Measurements from ENCODE around the gene C9orf85. TPM values are rescaled to one million over a fixed set of nuclear protein-coding genes. Genes with fewer than 3 reads are reported as not detected.
"Not testable (repeated sequence)": the region's sequence is repeated elsewhere in the genome, so short reads cannot be mapped to it uniquely, and the experiment has no call there.

C9orf85 gene
- total RNA-seq, 2 experiments from 2014 or later = 11.0 to 11.6 TPM

- POLR2A ChIA-PET = no interaction called here
- H3K4me3 Mint-ChIP-seq = no peak overlapping the region
- DNase-seq = no peak
- peaks cover 12% of the 10 kb centered on the region for H3K36me3 Mint-ChIP-seq (ENCODE audit: low read depth)
- no peak overlapping the region for H3K27ac Mint-ChIP-seq
- no peaks in the 10 kb centered on the region for H3K4me1 Mint-ChIP-seq
- H3K9me3 Mint-ChIP-seq = no peaks in the 10 kb centered on the region
- CTCF ChIA-PET = no interaction called here
- no peaks in the 10 kb centered on the region for H3K27me3 Mint-ChIP-seq
Observed at GRCh38 chr9:71929223-71929622, 17.8 kb downstream of the C9orf85 start.

GRCh38 chr9:71929791-71930440 is 18.5 kb downstream of the C9orf85 start:
- POLR2A ChIA-PET = no interaction called here
- no peak for DNase-seq
- Mint-ChIP-seq H3K4me3 (no peak overlapping the region), H3K27ac (no peak overlapping the region), H3K9me3 (no peaks in the 10 kb centered on the region), H3K36me3 (ENCODE audit: low read depth) (peaks cover 12% of the 10 kb centered on the region), H3K4me1 (no peaks in the 10 kb centered on the region), H3K27me3 (no peaks in the 10 kb centered on the region)
- CTCF ChIA-PET = no interaction called here

- POLR2A ChIA-PET = no interaction called here
- Mint-ChIP-seq H3K27me3 (no peaks in the 10 kb centered on the region), H3K4me1 (no peaks in the 10 kb centered on the region), H3K4me3 (no peak overlapping the region), H3K36me3 (ENCODE audit: low read depth) (peaks cover 12% of the 10 kb centered on the region), H3K9me3 (no peaks in the 10 kb centered on the region), H3K27ac (no peak overlapping the region)
- DNase-seq = no peak
- CTCF ChIA-PET = interaction anchor here (0.6 to 0.7 kb wide), 2 partner anchors 16 to 512 kb away, joined by 3 to 4 read pairs; no protein-coding TSS in a partner anchor
Observed at GRCh38 chr9:71931166-71931565, 19.7 kb downstream of the C9orf85 start.

GRCh38 chr9:71936066-71936465 is 24.6 kb downstream of the C9orf85 start:
- Mint-ChIP-seq H3K27ac (no peak overlapping the region), H3K27me3 (no peaks in the 10 kb centered on the region), H3K9me3 (no peaks in the 10 kb centered on the region), H3K4me3 (no peak overlapping the region), H3K4me1 (peaks cover under 1% of the 10 kb centered on the region), H3K36me3 (ENCODE audit: low read depth) (peaks cover 10% of the 10 kb centered on the region)
- DNase-seq = no peak
- CTCF ChIA-PET = interaction anchor here (0.7 to 1.2 kb wide), 2 partner anchors 16 to 307 kb away, joined by 3 to 4 read pairs; no protein-coding TSS in a partner anchor
- POLR2A ChIA-PET = no interaction called here

- DNase-seq = no peak
- CTCF ChIA-PET = interaction anchor here (1.2 kb wide), 1 partner anchor 16 kb away, joined by 3 read pairs; no protein-coding TSS in a partner anchor
- Mint-ChIP-seq H3K27me3 (no peaks in the 10 kb centered on the region), H3K27ac (no peak overlapping the region), H3K4me1 (peaks cover 6% of the 10 kb centered on the region), H3K36me3 (ENCODE audit: low read depth) (peaks cover 6% of the 10 kb centered on the region), H3K9me3 (no peaks in the 10 kb centered on the region), H3K4me3 (no peak overlapping the region)
- POLR2A ChIA-PET = no interaction called here
Observed at GRCh38 chr9:71937070-71937625, 25.7 kb downstream of the C9orf85 start.

- CTCF ChIA-PET = interaction anchor here (1.2 kb wide), 1 partner anchor 17 kb away, joined by 3 read pairs; no protein-coding TSS in a partner anchor
- peaks cover 6% of the 10 kb centered on the region for H3K4me1 Mint-ChIP-seq
- peaks cover 3% of the 10 kb centered on the region for H3K36me3 Mint-ChIP-seq (ENCODE audit: low read depth)
- no peaks in the 10 kb centered on the region for H3K27me3 Mint-ChIP-seq
- no peak overlapping the region for H3K4me3 Mint-ChIP-seq
- no peaks in the 10 kb centered on the region for H3K9me3 Mint-ChIP-seq
- POLR2A ChIA-PET = no interaction called here
- DNase-seq = no peak
- H3K27ac Mint-ChIP-seq = no peak overlapping the region
Observed at GRCh38 chr9:71937898-71938297, 26.5 kb downstream of the C9orf85 start.

GRCh38 chr9:71941060-71941568 is 29.7 kb downstream of the C9orf85 start:
- Mint-ChIP-seq H3K9me3 (no peaks in the 10 kb centered on the region), H3K4me3 (no peak overlapping the region), H3K27ac (no peak overlapping the region), H3K36me3 (ENCODE audit: low read depth) (no peaks in the 10 kb centered on the region), H3K4me1 (peaks cover 6% of the 10 kb centered on the region), H3K27me3 (no peaks in the 10 kb centered on the region)
- ChIA-PET POLR2A (no interaction called here), CTCF (no interaction called here)
- DNase-seq = no peak

GRCh38 chr9:71941998-71942567 is 30.6 kb downstream of the C9orf85 start:
- ChIA-PET CTCF (interaction anchor here (0.6 kb wide), 1 partner anchor 41 kb away, joined by 3 read pairs; no protein-coding TSS in a partner anchor), POLR2A (no interaction called here)
- no peaks in the 10 kb centered on the region for H3K9me3 Mint-ChIP-seq
- H3K27me3 Mint-ChIP-seq = no peaks in the 10 kb centered on the region
- no peak overlapping the region for H3K27ac Mint-ChIP-seq
- peaks cover 1% of the 10 kb centered on the region for H3K36me3 Mint-ChIP-seq (ENCODE audit: low read depth)
- no peak for DNase-seq
- H3K4me3 Mint-ChIP-seq = no peak overlapping the region
- H3K4me1 Mint-ChIP-seq = peaks cover 6% of the 10 kb centered on the region

GRCh38 chr9:71944754-71945375 is 33.4 kb downstream of the C9orf85 start:
- ChIA-PET POLR2A (interaction anchor here (0.7 kb wide), 1 partner anchor 49 kb away, joined by 4 read pairs; no protein-coding TSS in a partner anchor), CTCF (interaction anchor here (0.7 kb wide), 1 partner anchor 53 kb away, joined by 3 read pairs; no protein-coding TSS in a partner anchor)
- H3K27ac Mint-ChIP-seq = no peak overlapping the region
- H3K9me3 Mint-ChIP-seq = no peaks in the 10 kb centered on the region
- H3K27me3 Mint-ChIP-seq = no peaks in the 10 kb centered on the region
- H3K36me3 Mint-ChIP-seq (ENCODE audit: low read depth) = peaks cover 13% of the 10 kb centered on the region
- no peak overlapping the region for H3K4me3 Mint-ChIP-seq
- no peak for DNase-seq
- H3K4me1 Mint-ChIP-seq = peaks cover 6% of the 10 kb centered on the region

GRCh38 chr9:71954652-71955051 is 43.2 kb downstream of the C9orf85 start:
- H3K27ac Mint-ChIP-seq; H3K27me3 Mint-ChIP-seq; CTCF ChIA-PET; H3K36me3 Mint-ChIP-seq (ENCODE audit: low read depth); H3K4me1 Mint-ChIP-seq; POLR2A ChIA-PET; H3K9me3 Mint-ChIP-seq; DNase-seq; H3K4me3 Mint-ChIP-seq: not testable (repeated sequence)

GRCh38 chr9:71955300-71955915 is 44.0 kb downstream of the C9orf85 start:
- CTCF ChIA-PET = no interaction called here
- Mint-ChIP-seq H3K27ac (no peak overlapping the region), H3K4me1 (no peaks in the 10 kb centered on the region)

GRCh38 chr9:71962328-71962727 is 50.9 kb downstream of the C9orf85 start:
- ChIA-PET POLR2A (no interaction called here), CTCF (no interaction called here)
- no peak for DNase-seq
- Mint-ChIP-seq H3K36me3 (ENCODE audit: low read depth) (peaks cover 34% of the 10 kb centered on the region), H3K4me1 (no peaks in the 10 kb centered on the region), H3K9me3 (peaks cover 3% of the 10 kb centered on the region), H3K27ac (no peak overlapping the region), H3K27me3 (no peaks in the 10 kb centered on the region), H3K4me3 (no peak overlapping the region)

More at GRCh38 chr9:71955300-71955915, 44.0 kb downstream of the C9orf85 start:
- H3K4me3 Mint-ChIP-seq = no peak overlapping the region
- POLR2A ChIA-PET = no interaction called here
- no peaks in the 10 kb centered on the region for H3K27me3 Mint-ChIP-seq
- peaks cover 7% of the 10 kb centered on the region for H3K36me3 Mint-ChIP-seq (ENCODE audit: low read depth)
- no peaks in the 10 kb centered on the region for H3K9me3 Mint-ChIP-seq
- no peak for DNase-seq

Data from activated CD4-positive, alpha-beta T cell treated with anti-CD3 and anti-CD28 coated beads, Interleukin-2, amount 10 ng/mL, durations not matched to agents 7 days and 5 days (primary cell).